DOHH2 (cell line): ENCODE results near the gene CDKL4.

Experiments
- CTCF ChIP-seq: fragments of 200-600 bp; sonication (generic); IDR thresholded peaks from one replicate; pipeline ENCODE4 v1.5.1; 2014; ENCODE audit warnings: antibody characterized with exemption, mild to moderate bottlenecking, low read depth, low read length; ENCODE audit not compliant: poor library complexity, severe bottlenecking
- EZH2phosphoT487 ChIP-seq: fragments of 200-600 bp; sonication (generic); IDR thresholded peaks from 2 replicates; pipeline ENCODE4 v1.6.1; 2017; ENCODE audit warnings: borderline replicate concordance, mild to moderate bottlenecking, antibody characterized with exemption, low read length, moderate library complexity, mixed read lengths

- TF ChIP-seq CTCF (no peak), EZH2phosphoT487 (no peak)
Measured at GRCh38 chr2:39218391-39218790, 25.4 kb downstream of the CDKL4 start.
